K562 (cell line): Measurements from ENCODE around the gene CCDC9. TPM values are rescaled to one million over a fixed set of nuclear protein-coding genes. Genes with fewer than 3 reads are reported as not detected.

ENCODE experiments used
- ESRRA ChIP-seq: fragments of 450-650 bp; IDR thresholded peaks from 2 replicates; pipeline ENCODE4 v1.6.1; 2014; ENCODE audit warnings: low read depth, mild to moderate bottlenecking, moderate library complexity, borderline replicate concordance
- KHSRP ChIP-seq: fragments of 450-650 bp; IDR thresholded peaks from 2 replicates; pipeline ENCODE4 v1.6.1; 2017
- TFAP4 ChIP-seq: sonication (generic); formaldehyde crosslinking; IDR thresholded peaks from 2 replicates; pipeline ENCODE4 v1.8.0; 2022; ENCODE audit warnings: missing genetic modification reagents, mild to moderate bottlenecking, moderate library complexity, borderline replicate concordance
- USF2 ChIP-seq: sonication (generic); formaldehyde crosslinking; IDR thresholded peaks from 2 replicates; pipeline ENCODE4 v1.5.0; 2020; ENCODE audit warnings: missing genetic modification reagents
- ZNF121 ChIP-seq: sonication (generic); formaldehyde crosslinking; conservative IDR thresholded peaks from 2 replicates; pipeline ENCODE4 v1.8.0; 2022; ENCODE audit warnings: missing genetic modification reagents
- ZNF395 ChIP-seq: fragments of 200-800 bp; sonication (Bioruptor generic); IDR thresholded peaks from 2 replicates; pipeline ENCODE4 v1.6.1; 2017; ENCODE audit warnings: missing genetic modification characterization, missing compliant biosample characterization
- ZNF407 ChIP-seq: fragments of 450-650 bp; IDR thresholded peaks from 2 replicates; pipeline ENCODE4 v1.6.1; 2016; ENCODE audit warnings: low read depth
- ZNF592 ChIP-seq: fragments of 450-650 bp; IDR thresholded peaks from 2 replicates; pipeline ENCODE4 v1.6.1; 2017; ENCODE audit warnings: antibody characterized with exemption, mild to moderate bottlenecking
- polyA plus RNA-seq, 8 experiments: library from polyadenylated mRNA; depleted of rRNA in 4 of 8; stranded (reverse) in 5 of 8; unstranded in 3 of 8; fragments of >200 nt; fragmentation: Nextera tagmentation in 2 of 8; fragmentation: Illumina TruSeq in 1 of 8; extraction: Ambion mirVana in 2 of 8; extraction: Trizol in 1 of 8; gene quantifications; 2 replicates each; pipeline versions ENCODE4 v1.2.1 to v1.2.3, GENCODE V29; 2011 to 2014; ENCODE audit warnings: inconsistent platforms in 1 of 8, missing spikeins in 1 of 8
- total RNA-seq, 7 experiments: library from RNA; depleted of rRNA in 6 of 7; stranded (reverse); fragments of >200 nt in 6 of 7; fragmentation: Illumina TruSeq in 2 of 7; extraction: Trizol in 2 of 7; gene quantifications; 2 replicates each; pipeline versions ENCODE4 v1.2.1 to v1.2.3, GENCODE V29; 2011 to 2021; ENCODE audit warnings: low replicate concordance in 1 of 7

CCDC9 gene
- total and polyA plus RNA-seq, 9 of the 15 experiments (the other 6 are each of a cell fraction or from before 2014, with no cell fraction given), result 0.23 to 38.6 (median 8.4) TPM

GRCh38 chr19:47228937-47229675 is 27.2 kb upstream of the CCDC9 start (continued):
- TF ChIP-seq ZNF407 (no peak), ESRRA (no peak), KHSRP (no peak), TFAP4 (CRISPR knock-in tag) (no peak), ZNF592 (no peak), USF2 (peak; percentile 52; the same call in 1 of the 2 replicates), ZNF121 (CRISPR knock-in tag) (no peak), ZNF395 (peak; percentile 68; the same call in 1 of the 2 replicates)
